ENCODE measurements around the gene WNT9A.
A peak's percentile ranks its signal among the peaks of the same experiment; 100 is the strongest.

The WNT9A gene

DNA sequence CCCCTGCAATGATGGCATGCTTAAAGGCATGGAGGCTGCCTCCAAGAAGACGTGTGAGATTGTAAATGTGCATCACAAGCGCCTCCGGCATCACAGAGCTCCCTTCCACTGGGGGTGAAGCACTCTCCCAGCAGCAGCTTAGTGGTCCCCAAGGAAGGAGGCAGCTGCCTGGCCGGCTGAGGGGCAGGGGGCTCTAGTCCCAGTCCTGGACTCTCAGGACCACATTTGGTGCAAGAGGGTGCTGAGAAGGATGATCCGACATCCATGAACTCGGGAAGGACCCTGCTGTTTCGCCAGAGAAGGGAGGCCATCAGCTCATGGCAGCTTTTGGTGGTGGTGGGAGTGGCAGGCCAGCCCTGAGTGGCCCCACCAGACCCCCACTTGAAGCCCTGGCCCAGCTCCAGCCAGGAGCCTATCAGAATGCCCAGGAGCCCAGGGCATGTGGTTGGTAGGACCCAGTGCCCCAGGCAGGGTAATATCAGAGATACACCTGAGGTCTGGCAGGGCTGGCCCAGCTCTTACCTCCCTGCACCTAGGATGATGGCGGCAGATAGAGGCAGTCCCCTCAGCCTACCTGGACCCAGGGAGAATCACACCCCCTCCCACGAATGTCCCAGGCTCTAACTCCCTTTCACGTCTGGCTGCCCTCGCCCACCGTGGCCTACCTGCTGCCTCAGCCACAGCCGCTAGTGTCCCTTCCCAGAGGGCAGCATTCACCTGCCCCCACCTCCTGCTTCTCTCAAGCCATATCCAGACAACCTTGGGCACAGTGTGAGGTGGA, 2.4 kb upstream of the WNT9A start:
- no peak for DNase-seq (ENCODE audit: insufficient read length)
- no peak for TF ChIP-seq POLR2A (IDR thresholded peaks at IDR 0.05; ENCODE audit: low read depth, low read length)
- TF ChIP-seq POLR2AphosphoS5 (IDR thresholded peaks at IDR 0.05; ENCODE audit: low read depth, low read length), result no peak
- TF ChIP-seq TAF1 (IDR thresholded peaks at IDR 0.05; ENCODE audit: borderline replicate concordance, low read depth, low read length), result no peak
- no peak for FAIRE-seq

DNA sequence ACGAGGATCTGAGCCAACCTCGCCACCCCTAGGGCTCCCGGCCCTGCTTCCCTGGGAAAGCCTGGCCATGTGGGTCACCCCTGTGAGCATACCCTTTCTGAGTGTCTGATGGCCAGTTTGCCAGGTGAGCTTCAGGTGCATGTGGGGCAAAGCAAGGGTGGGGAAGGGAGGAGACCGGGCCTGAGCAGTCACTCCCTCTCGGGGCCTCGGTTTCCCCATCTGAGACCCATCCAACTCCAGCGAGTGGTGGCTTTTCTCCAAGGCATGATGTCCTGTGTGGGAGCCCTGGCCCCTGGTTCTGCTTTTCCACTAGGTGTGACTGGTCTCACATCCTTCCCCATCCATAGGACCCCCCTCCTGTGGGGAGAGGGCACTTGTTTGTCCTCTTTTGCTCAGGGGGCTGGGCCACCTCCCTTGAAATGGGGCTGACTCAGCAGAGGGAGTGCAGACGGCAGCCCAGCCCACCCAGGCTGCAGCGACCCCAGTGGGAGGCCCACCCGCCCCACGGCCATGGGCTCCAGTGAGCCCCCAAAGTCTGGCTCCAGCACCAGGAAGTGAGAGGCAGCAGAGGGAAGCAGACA, 1.7 kb upstream of the WNT9A start:
- FAIRE-seq, result no peak
- TF ChIP-seq POLR2A (IDR thresholded peaks at IDR 0.05; ENCODE audit: low read depth, low read length) (no peak), POLR2AphosphoS5 (IDR thresholded peaks at IDR 0.05; ENCODE audit: low read depth, low read length) (no peak), TAF1 (IDR thresholded peaks at IDR 0.05; ENCODE audit: borderline replicate concordance, low read depth, low read length) (no peak)

GRCh38 chr1:227948493-227949260, 945 bp upstream of the WNT9A start:
- DNase-seq (ENCODE audit: insufficient read length) (peak; percentile 25), FAIRE-seq (no peak)
- TF ChIP-seq POLR2AphosphoS5 (IDR thresholded peaks at IDR 0.05; ENCODE audit: low read depth, low read length) (no peak), TAF1 (IDR thresholded peaks at IDR 0.05; ENCODE audit: borderline replicate concordance, low read depth, low read length) (no peak), POLR2A (IDR thresholded peaks at IDR 0.05; ENCODE audit: low read depth, low read length) (no peak)

More for the DNA sequence above, 1.7 kb upstream of the WNT9A start:
- peak; percentile 14 for DNase-seq (ENCODE audit: insufficient read length)

DNA sequence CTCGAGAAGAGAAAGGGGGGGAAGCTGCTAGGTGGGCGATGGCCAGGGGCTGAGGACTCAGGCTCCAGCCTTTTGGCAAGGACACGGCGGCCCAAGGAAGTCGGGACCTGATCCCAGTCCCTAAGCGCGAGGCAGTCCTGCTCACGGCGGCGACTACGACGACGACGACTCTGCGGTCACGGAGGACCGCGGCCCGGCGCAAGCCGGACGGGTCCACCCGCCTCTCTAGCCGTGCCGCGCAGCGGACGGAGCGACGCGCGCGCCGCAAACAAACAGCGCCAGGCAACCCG, 401 bp downstream of the WNT9A start:
- DNase-seq (ENCODE audit: insufficient read length) (peak; percentile 37), FAIRE-seq (no peak)

DNA sequence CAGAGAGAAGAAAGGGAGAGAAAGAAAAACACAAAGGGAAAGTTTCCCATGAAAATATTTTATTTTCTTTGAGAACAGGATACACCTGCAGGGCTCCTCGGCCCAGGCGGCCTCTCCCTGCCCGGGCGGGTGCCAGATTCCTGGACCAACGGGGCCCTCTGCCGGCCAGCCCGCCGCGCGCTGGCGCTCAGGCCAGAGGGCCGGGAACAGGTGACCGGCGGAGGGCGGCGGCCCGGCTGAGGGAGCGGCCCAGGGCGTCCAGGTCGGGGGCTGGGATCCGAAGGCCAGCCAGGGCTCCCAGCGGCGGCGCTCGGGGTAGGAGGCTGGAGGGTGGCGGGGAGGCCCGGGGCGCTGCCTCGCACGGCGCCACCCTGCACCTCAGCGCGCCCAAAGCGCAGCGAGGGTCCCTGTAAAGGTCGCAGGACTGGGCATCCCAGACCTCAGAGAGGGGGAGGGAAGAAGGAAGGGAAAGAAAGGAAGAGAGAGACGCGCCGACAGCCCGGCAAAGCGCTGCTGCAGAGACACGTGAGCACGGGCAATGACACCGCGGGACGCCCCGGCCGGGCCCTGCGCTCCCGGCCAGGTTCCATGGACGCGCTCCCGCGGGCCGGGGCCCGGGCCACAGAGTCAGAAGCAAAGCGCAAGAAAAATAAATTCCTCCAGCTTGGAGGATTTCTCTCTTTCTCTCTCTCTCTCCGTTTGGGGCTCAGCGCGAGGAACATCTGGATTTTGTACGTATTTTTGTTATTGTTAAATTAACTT, 927 bp downstream of the WNT9A start:
- DNase-seq (ENCODE audit: insufficient read length) (peak; percentile 68), FAIRE-seq (no peak)
- TF ChIP-seq POLR2AphosphoS5 (IDR thresholded peaks at IDR 0.05; ENCODE audit: low read depth, low read length), result no peak

More for the DNA sequence above, 401 bp downstream of the WNT9A start:
- TF ChIP-seq POLR2AphosphoS5 (IDR thresholded peaks at IDR 0.05; ENCODE audit: low read depth, low read length) (no peak), TAF1 (IDR thresholded peaks at IDR 0.05; ENCODE audit: borderline replicate concordance, low read depth, low read length) (no peak), POLR2A (IDR thresholded peaks at IDR 0.05; ENCODE audit: low read depth, low read length) (no peak)

- no peak for FAIRE-seq
- DNase-seq (ENCODE audit: insufficient read length), result peak; percentile 33
- no peak for TF ChIP-seq POLR2A (IDR thresholded peaks at IDR 0.05; ENCODE audit: low read depth, low read length)
- no peak for TF ChIP-seq TAF1 (IDR thresholded peaks at IDR 0.05; ENCODE audit: borderline replicate concordance, low read depth, low read length)
- TF ChIP-seq POLR2AphosphoS5 (IDR thresholded peaks at IDR 0.05; ENCODE audit: low read depth, low read length), result no peak
Observed at GRCh38 chr1:227945891-227946623, 1.7 kb downstream of the WNT9A start.

DNA sequence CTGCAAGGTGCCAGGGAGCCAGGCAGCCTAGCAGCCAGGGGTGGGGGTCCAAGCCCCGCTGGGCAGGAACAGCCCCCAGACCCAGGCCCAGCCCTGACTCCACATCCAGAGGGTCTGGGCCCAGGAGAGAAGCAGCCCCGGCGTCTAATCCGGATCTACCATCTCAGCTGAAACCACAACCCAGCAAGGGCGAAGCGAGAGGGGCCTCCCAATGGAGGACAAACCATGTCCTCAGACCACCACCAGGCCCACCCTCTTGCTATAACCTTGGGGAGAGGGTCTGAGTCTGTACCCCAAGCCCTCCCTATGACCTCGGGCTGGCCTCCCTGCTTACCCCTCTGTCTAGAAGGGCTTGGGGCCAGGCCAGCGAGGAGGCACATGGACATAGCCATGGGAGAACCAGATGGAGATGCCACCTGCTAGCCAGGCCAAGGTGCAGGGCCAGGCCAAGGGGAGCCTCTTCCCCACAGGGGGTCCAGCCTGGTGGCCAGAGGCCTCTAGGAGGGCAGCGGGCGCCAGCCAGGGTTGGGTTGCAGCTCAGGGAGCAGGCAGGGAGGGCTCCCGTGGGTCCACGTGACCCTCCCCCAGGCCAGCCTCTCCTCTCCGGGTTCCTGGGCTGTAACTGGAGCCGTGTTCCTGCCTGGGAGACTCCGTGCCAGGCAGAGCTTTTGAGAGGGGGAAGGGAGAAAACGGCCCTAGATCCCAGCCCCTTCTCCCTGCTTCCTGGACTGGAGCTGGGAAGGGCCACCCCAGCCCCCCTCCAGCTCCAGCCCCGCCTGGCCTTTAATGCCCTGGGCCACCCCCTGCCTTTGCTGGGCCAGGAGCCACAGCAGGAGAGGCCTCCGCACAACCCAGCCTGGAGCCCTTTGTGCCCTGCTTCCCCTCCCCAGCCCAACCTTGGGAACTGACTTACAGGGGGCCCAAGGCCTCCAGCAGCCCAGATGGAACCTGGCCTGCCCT, 2.5 kb downstream of the WNT9A start:
- TF ChIP-seq TAF1 (IDR thresholded peaks at IDR 0.05; ENCODE audit: borderline replicate concordance, low read depth, low read length) (no peak), POLR2A (IDR thresholded peaks at IDR 0.05; ENCODE audit: low read depth, low read length) (no peak), POLR2AphosphoS5 (IDR thresholded peaks at IDR 0.05; ENCODE audit: low read depth, low read length) (no peak)
- DNase-seq (ENCODE audit: insufficient read length) (peak; percentile 18), FAIRE-seq (no peak)

- DNase-seq (ENCODE audit: insufficient read length), result no peak
- TF ChIP-seq POLR2AphosphoS5 (IDR thresholded peaks at IDR 0.05; ENCODE audit: low read depth, low read length), result no peak
- no peak for TF ChIP-seq TAF1 (IDR thresholded peaks at IDR 0.05; ENCODE audit: borderline replicate concordance, low read depth, low read length)
- no peak for TF ChIP-seq POLR2A (IDR thresholded peaks at IDR 0.05; ENCODE audit: low read depth, low read length)
- no peak for FAIRE-seq
Observed at GRCh38 chr1:227944090-227944930, 3.4 kb downstream of the WNT9A start.

DNA sequence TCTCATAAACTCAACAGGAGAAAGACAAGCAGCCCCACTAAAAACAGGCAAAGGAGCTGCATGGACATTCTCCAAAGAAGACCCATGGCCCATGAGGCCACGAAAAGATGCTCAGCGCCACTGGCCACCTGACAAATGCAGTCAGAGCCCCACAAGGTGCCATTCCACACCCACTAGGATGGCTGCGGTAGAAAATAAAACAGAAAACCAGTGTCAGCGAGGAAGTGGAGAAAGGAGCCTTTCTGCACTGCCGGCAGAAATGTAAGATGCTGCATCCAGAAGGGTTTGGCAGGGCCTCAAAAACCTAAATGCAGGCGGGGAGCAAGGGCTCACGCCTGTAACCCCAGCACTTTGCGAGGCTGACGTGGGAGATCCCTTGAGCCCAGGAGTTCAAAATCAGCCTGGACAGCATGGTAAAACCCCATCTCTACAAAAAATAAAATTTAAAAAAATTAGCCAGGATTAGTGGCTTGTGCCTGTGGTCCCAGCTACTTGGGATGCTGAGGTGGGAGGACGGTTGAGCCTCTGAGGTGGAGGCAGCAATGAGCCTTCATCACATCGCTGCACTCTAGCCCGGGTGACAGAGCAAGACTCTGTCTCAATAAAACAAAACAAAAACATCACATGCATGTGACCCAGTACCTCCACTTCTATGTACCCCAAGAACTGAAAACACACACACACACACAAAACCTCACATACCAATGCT, 4.2 kb downstream of the WNT9A start:
- no peak for DNase-seq (ENCODE audit: insufficient read length)
- no peak for TF ChIP-seq TAF1 (IDR thresholded peaks at IDR 0.05; ENCODE audit: borderline replicate concordance, low read depth, low read length)
- TF ChIP-seq POLR2A (IDR thresholded peaks at IDR 0.05; ENCODE audit: low read depth, low read length), result no peak
- TF ChIP-seq POLR2AphosphoS5 (IDR thresholded peaks at IDR 0.05; ENCODE audit: low read depth, low read length), result no peak
- no peak for FAIRE-seq
